Activated naive CD8-positive, alpha-beta T cell treated with anti-CD3 and anti-CD28 coated beads for 36 hours (primary cell): ENCODE measurements around the gene RASGEF1B. TPM values are rescaled to one million over a fixed set of nuclear protein-coding genes. Genes with fewer than 3 reads are reported as not detected.

ENCODE experiments used
- DNase-seq: peaks from one replicate; pipeline ENCODE4 v3.0.0; 2021
- H3K27ac Mint-ChIP-seq: one replicate; pipeline ENCODE4 v1.8.0; 2022; ENCODE audit warnings: mild to moderate bottlenecking, moderate library complexity, mixed read lengths
- H3K27me3 Mint-ChIP-seq: one replicate; pipeline ENCODE4 v1.8.0; 2022; ENCODE audit warnings: mild to moderate bottlenecking, mixed read lengths
- H3K36me3 Mint-ChIP-seq: one replicate; pipeline ENCODE4 v1.8.0; 2021; ENCODE audit warnings: mild to moderate bottlenecking, mixed read lengths
- H3K4me1 Mint-ChIP-seq: one replicate; pipeline ENCODE4 v1.8.0; 2021; ENCODE audit warnings: mixed read lengths
- H3K4me3 Mint-ChIP-seq: one replicate; pipeline ENCODE4 v1.8.0; 2022; ENCODE audit warnings: mild to moderate bottlenecking, moderate library complexity, mixed read lengths
- H3K9me3 Mint-ChIP-seq: one replicate; pipeline ENCODE4 v1.8.0; 2022; ENCODE audit warnings: mixed read lengths
- total RNA-seq, 2 experiments: library from RNA; stranded (reverse); gene quantifications; one replicate each; pipeline ENCODE4 v1.2.3, GENCODE V29; 2021

The RASGEF1B gene
- total RNA-seq: 1 to 10 TPM; 6.7 to 6.9 TPM

DNA sequence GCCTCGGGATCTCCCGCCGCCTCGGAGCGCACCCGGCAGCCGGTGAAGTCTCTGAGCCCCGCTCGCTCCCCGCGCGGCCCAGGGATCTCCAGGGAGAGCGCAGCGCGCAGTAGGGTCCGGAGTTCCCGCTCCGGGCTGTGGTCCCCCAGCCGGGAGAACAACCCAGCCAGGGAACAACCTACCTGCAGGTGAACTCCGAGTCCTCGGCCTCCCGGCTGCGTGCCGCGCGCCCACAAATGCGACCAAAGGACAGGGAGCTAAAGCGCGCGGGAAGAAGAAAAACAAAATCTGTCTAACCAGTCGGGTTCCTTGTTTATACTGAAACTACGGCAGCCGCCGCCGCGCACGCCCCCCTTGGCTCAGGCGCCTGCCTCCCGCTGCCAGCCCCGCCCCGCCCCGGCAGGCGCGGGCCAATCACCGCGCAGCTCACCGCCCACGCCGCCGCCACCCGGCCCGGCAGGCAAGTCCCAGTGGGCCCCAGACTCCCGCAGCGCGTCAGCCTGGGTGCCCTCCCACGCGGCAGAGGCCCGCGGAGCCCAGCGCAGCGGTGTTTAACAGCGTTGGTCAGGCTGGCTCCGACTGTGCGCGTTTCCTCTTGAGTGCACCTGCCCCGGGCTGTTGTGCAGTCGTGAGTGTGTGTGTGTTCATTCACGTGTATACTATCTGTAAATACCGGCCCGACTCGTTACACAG is at the start of gene RASGEF1B:
TSS of gene RASGEF1B (minus strand) at position 320 of the 693 bp plus-strand sequence. CDS start 12,399 bp downstream, outside the sequence.
- Mint-ChIP-seq H3K9me3 (peaks cover 5% of the 10 kb centered on the region), H3K36me3 (peaks cover 5% of the 10 kb centered on the region), H3K4me3 (peak within 1 kb of the TSS; percentile 88), H3K27ac (peak within 1 kb of the TSS; percentile 93), H3K27me3 (no peaks in the 10 kb centered on the region), H3K4me1 (peaks cover 31% of the 10 kb centered on the region)
- peak; percentile 99 for DNase-seq

- peaks cover 1% of the 10 kb centered on the region for H3K9me3 Mint-ChIP-seq
- no peaks in the 10 kb centered on the region for H3K36me3 Mint-ChIP-seq
- H3K4me3 Mint-ChIP-seq: no peak overlapping the region
- H3K27ac Mint-ChIP-seq: no peak overlapping the region
- H3K4me1 Mint-ChIP-seq: peaks cover 10% of the 10 kb centered on the region
- DNase-seq: no peak
- no peaks in the 10 kb centered on the region for H3K27me3 Mint-ChIP-seq
Observed at GRCh38 chr4:81519856-81520255, 48.1 kb upstream of the RASGEF1B start.

GRCh38 chr4:81519427-81519773 is 47.7 kb upstream of the RASGEF1B start:
- Mint-ChIP-seq H3K27me3 (no peaks in the 10 kb centered on the region), H3K36me3 (no peaks in the 10 kb centered on the region), H3K4me3 (no peak overlapping the region), H3K4me1 (peaks cover 10% of the 10 kb centered on the region), H3K27ac (no peak overlapping the region), H3K9me3 (peaks cover 1% of the 10 kb centered on the region)
- no peak for DNase-seq

DNA sequence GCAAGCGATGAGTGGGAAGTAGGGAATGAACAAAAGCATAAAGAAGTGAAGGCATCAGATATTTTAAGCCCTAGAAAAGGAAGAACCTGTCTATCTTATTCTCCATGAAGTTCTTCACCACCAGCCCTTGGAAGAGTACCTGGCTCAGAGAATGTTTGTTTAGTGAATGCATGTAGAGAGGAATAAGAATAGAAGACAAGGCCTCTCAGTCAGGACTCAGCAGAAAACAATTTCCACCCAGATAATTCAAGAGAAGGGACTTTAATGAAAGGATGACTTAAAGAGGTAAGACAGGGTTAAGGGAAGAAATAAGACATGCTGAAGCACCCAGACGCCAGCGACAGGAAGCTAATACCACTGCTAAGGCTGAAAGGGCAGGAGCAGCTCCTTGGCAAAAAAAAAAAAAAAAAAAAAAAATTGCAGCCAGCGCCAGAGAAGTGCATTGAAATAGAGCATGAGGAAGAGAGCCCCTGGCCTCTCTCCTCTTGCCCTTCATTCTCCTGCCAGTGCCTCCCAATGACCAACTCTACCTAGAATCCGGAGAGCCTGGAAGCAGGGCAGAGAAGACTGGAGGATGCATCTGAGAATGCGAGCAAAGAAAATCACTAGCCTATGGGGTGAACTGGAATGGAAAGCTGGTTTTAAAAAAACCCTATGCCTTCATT is 47.2 kb upstream of the RASGEF1B start:
- Mint-ChIP-seq H3K9me3 (peaks cover 1% of the 10 kb centered on the region), H3K36me3 (no peaks in the 10 kb centered on the region), H3K27me3 (no peaks in the 10 kb centered on the region), H3K4me3 (no peak overlapping the region), H3K27ac (no peak overlapping the region), H3K4me1 (peaks cover 13% of the 10 kb centered on the region)
- DNase-seq: no peak

GRCh38 chr4:81516241-81516640 is 44.5 kb upstream of the RASGEF1B start:
- Mint-ChIP-seq H3K27me3 (no peaks in the 10 kb centered on the region), H3K36me3 (no peaks in the 10 kb centered on the region), H3K4me1 (peaks cover 24% of the 10 kb centered on the region), H3K4me3 (no peak overlapping the region), H3K27ac (no peak overlapping the region), H3K9me3 (peaks cover 1% of the 10 kb centered on the region)
- DNase-seq: no peak

DNA sequence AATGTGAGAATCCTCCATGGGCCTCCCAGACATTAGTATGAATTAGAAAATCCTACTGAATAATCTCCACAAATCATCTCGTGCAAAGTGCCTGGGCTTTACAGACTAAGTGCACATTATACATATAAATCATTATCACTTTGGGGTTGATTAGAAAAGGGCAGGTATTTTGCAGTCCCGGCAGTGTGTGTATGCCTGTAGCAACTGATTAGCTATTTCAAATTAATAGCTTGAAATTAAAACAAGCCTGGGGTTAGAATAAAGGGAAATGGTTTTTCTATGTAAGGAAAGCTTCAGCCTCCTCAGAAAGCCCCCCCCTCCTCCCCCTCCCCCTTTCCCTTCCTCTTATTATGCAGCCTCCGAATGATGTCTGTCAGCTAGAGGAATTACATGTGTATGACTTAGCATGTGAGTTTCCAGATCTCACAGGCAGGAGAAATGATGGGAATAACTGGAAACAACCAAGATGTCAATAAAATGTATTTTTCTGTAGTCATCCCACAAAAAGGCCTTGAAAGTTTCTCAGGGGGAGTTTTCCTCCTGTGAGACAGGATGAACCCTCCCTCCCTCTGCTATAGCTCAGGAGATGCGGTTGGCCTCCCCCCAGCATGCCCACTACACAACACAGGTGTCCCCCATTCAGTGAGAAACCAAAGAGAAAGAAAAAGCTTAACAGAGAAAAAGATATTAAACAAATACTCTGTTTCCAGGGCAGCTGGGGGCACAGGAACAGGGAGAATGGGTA is 41.2 kb upstream of the RASGEF1B start:
- Mint-ChIP-seq H3K4me3 (no peak overlapping the region), H3K9me3 (peaks cover 1% of the 10 kb centered on the region), H3K27ac (peak overlapping the region; percentile 51), H3K27me3 (no peaks in the 10 kb centered on the region), H3K36me3 (no peaks in the 10 kb centered on the region), H3K4me1 (peaks cover 34% of the 10 kb centered on the region)
- no peak for DNase-seq

DNA sequence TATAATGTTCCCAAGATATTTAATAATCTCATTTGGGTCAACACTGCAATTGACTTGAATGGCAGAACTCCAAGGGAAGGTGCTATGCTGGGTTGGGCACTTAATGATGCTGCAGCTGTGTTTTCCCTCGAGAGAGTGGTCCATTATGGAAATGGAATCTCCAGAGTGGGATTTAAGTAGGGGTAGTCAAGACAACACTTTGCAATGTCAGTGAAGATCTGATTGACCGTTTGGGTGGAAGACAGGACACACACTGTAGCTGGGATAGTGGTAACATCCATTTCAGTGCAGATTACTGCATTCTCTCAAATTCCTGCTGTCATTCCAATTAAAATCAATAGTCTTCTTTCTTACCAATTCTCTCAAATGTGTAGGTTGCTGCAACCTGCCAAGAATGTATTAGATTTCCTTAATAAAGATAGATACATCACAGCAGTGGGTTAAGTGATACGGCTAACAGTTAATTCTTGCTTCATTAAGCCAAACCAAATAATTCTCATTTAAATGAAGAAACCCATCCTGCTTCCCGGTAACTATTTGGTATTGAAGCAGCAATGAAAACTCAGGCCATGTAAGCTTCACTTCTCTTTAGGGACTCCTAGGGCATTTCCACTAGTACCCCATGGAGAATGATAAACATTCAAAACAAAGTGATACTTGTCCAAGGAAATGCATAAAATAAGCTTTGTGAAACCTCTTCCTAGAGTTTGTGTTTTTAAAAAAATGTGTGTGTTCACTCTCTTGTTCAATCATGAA is 40.5 kb upstream of the RASGEF1B start:
- H3K4me1 Mint-ChIP-seq: peaks cover 40% of the 10 kb centered on the region
- H3K9me3 Mint-ChIP-seq: peaks cover 1% of the 10 kb centered on the region
- no peak overlapping the region for H3K4me3 Mint-ChIP-seq
- DNase-seq: no peak
- H3K27ac Mint-ChIP-seq: no peak overlapping the region
- no peaks in the 10 kb centered on the region for H3K36me3 Mint-ChIP-seq
- H3K27me3 Mint-ChIP-seq: no peaks in the 10 kb centered on the region

DNA sequence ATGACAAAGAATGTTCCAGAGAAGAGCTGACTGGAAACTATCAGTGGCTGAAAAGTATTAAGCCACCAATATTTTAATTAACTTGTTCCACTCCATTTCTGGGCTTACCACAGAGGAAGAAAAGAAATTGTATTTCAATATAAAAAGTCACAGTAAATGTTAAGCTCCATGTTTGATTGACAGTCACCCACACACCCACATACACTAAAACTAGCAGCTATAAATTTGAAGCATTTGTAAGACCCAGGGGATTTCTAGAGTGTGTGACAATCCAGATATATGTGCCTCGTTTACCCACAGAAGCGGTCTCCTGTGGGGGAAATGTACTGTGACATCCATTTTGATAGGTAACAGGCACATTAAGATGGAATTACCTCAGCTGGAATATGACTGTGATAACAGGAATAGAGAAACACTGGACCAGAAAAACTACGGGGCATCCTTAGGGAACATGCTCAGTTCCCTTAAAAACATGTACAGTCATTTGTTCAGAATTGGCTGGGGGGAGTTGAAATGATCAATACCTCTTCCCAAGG is 39.0 kb upstream of the RASGEF1B start:
- Mint-ChIP-seq H3K27ac (no peak overlapping the region), H3K9me3 (peaks cover 1% of the 10 kb centered on the region), H3K4me1 (peaks cover 51% of the 10 kb centered on the region), H3K27me3 (no peaks in the 10 kb centered on the region), H3K36me3 (no peaks in the 10 kb centered on the region), H3K4me3 (no peak overlapping the region)
- DNase-seq: no peak

GRCh38 chr4:81509822-81510221 is 38.1 kb upstream of the RASGEF1B start:
- Mint-ChIP-seq H3K4me3 (no peak overlapping the region), H3K27me3 (no peaks in the 10 kb centered on the region), H3K4me1 (peaks cover 60% of the 10 kb centered on the region), H3K9me3 (no peaks in the 10 kb centered on the region), H3K36me3 (no peaks in the 10 kb centered on the region), H3K27ac (no peak overlapping the region)
- no peak for DNase-seq

- Mint-ChIP-seq H3K9me3 (no peaks in the 10 kb centered on the region), H3K4me3 (no peak overlapping the region), H3K27ac (no peak overlapping the region), H3K4me1 (peaks cover 62% of the 10 kb centered on the region), H3K27me3 (no peaks in the 10 kb centered on the region), H3K36me3 (no peaks in the 10 kb centered on the region)
- DNase-seq: no peak
Observed at GRCh38 chr4:81509191-81509590, 37.5 kb upstream of the RASGEF1B start.

- Mint-ChIP-seq H3K4me3 (no peak overlapping the region), H3K27me3 (no peaks in the 10 kb centered on the region), H3K9me3 (no peaks in the 10 kb centered on the region), H3K4me1 (peaks cover 59% of the 10 kb centered on the region), H3K27ac (no peak overlapping the region), H3K36me3 (no peaks in the 10 kb centered on the region)
- no peak for DNase-seq
Observed at GRCh38 chr4:81508411-81509185, 36.9 kb upstream of the RASGEF1B start.

GRCh38 chr4:81507530-81507929 is 35.8 kb upstream of the RASGEF1B start:
- Mint-ChIP-seq H3K27me3 (no peaks in the 10 kb centered on the region), H3K27ac (no peak overlapping the region), H3K4me1 (peaks cover 51% of the 10 kb centered on the region), H3K4me3 (no peak overlapping the region), H3K9me3 (no peaks in the 10 kb centered on the region), H3K36me3 (no peaks in the 10 kb centered on the region)
- DNase-seq: no peak

- H3K36me3 Mint-ChIP-seq: no peaks in the 10 kb centered on the region
- H3K27ac Mint-ChIP-seq: no peak overlapping the region
- H3K27me3 Mint-ChIP-seq: no peaks in the 10 kb centered on the region
- peaks cover 52% of the 10 kb centered on the region for H3K4me1 Mint-ChIP-seq
- peak; percentile 32 for DNase-seq
- no peak overlapping the region for H3K4me3 Mint-ChIP-seq
- no peaks in the 10 kb centered on the region for H3K9me3 Mint-ChIP-seq
Observed at GRCh38 chr4:81506731-81507130, 35.0 kb upstream of the RASGEF1B start.

- Mint-ChIP-seq H3K4me3 (peak overlapping the region; percentile 44), H3K27me3 (no peaks in the 10 kb centered on the region), H3K27ac (peak overlapping the region; percentile 67), H3K9me3 (no peaks in the 10 kb centered on the region), H3K4me1 (peaks cover 54% of the 10 kb centered on the region), H3K36me3 (no peaks in the 10 kb centered on the region)
- no peak for DNase-seq
Observed at GRCh38 chr4:81505726-81506125, 34.0 kb upstream of the RASGEF1B start.
